D721Med (cell line): Measurements from ENCODE around the gene IQCC.

Experiments used
- DNase-seq: peaks from one replicate; pipeline ENCODE4 v3.0.0; 2011; ENCODE audit warnings: low spot score; ENCODE audit not compliant: insufficient read length
- FAIRE-seq: peaks from 2 replicates; lab custom pipeline; 2011; peaks lifted over from hg19 to GRCh38; lab: Jason Lieb, UNC
- CTCF ChIP-seq: IDR thresholded peaks from 2 replicates; pipeline ENCODE4 v1.5.1; 2012; ENCODE audit warnings: mild to moderate bottlenecking, control low read depth; ENCODE audit not compliant: insufficient read depth; ENCODE audit errors: missing control alignments

The IQCC gene

GRCh38 chr1:32240140-32240951 is 34.9 kb downstream of the IQCC start:
- peak; percentile 28 for TF ChIP-seq CTCF
- DNase-seq (no peak), FAIRE-seq (no peak)

GRCh38 chr1:32241001-32241763 is 35.7 kb downstream of the IQCC start:
- no peak for TF ChIP-seq CTCF
- DNase-seq (no peak), FAIRE-seq (no peak)

GRCh38 chr1:32242341-32242851 is 36.9 kb downstream of the IQCC start:
- TF ChIP-seq CTCF = no peak
- DNase-seq (no peak), FAIRE-seq (no peak)

- DNase-seq (no peak), FAIRE-seq (no peak)
- TF ChIP-seq CTCF = no peak
Observed at GRCh38 chr1:32246888-32247273, 41.4 kb downstream of the IQCC start, which contains the start of gene FAM167B. FAM167B (plus strand) TSS chr1:32247222; CDS start chr1:32247422, 200 bp downstream.

GRCh38 chr1:32247452-32247851 is 42.0 kb downstream of the IQCC start:
- no peak for TF ChIP-seq CTCF
- DNase-seq = no peak
- no peak for FAIRE-seq

GRCh38 chr1:32247983-32248889 is 42.8 kb downstream of the IQCC start:
- TF ChIP-seq CTCF = peak; percentile 64
- no peak for FAIRE-seq

More at GRCh38 chr1:32247983-32248889, 42.8 kb downstream of the IQCC start:
- DNase-seq = peak; percentile 71
